Stimulated activated CD4-positive, alpha-beta T cell treated with anti-CD3 and anti-CD28 coated beads, Interleukin-4, amount 100 ng/mL, for 1 hour (primary cell): Measurements from ENCODE around the gene KIF26B.
"Not testable (repeated sequence)": the region's sequence is repeated elsewhere in the genome, so short reads cannot be mapped to it uniquely, and the experiment has no call there.

Experiments
- DNase-seq: peaks from one replicate; pipeline ENCODE4 v3.0.0-alpha.2; 2020

The KIF26B gene

DNA sequence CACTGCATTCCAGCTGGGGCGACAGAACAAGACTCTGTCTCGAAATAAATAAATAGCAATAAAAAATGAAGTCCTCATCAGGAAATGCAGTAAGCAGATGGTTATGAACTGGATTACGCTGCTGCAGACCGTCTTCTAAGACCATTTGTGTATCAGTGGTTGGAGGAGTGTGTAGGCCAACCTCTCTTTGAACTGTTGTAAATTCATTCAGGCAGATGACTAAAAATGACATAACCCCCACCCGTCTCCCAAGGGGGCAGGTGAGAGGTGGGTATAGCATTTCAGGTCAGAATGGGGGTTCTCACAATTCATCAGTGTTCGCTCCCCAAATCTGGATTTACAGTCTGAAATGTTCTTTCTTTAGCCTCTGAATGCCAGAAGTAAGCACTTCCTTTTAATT is 177.3 kb downstream of the KIF26B start:
- no peak for DNase-seq

DNA sequence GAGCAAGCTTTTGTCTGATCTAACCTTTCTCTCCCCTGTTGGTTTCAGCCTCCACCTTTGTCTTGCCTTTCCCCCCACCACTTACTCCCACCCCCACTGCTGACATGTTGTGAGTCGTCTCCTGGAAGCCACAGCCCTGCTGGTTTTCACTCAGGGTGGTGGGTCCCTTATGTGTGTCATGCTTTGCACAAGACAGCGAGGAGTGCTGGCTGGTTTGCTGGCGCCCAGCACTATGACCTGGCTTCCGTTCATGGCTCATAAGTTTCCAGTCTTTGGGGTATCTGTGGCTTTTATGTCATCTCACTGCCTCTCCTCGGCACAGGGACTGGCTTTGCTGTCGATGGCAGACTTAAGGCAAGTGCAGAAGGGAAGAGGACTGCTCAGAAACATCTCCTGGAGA is 177.7 kb downstream of the KIF26B start:
- peak; percentile 9 for DNase-seq

DNA sequence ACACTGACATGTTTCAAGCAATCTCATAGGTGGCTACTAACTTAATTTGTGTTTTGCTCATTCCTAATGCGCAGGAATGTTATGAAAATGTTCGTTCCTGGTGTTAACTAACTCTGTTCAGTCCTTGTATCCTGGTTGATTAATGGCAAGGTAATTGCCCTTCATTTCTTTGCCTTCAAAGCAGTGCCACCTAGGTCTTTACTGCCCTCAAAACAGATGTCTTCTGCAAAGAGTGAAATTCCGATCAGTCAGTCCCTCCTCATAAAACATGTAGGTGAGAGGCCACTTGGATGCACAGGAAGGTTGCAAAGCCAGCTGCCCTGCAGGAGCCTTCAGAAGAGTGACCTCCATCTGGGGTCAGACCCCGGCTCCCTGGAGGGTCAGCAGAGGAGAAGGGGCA is 179.4 kb downstream of the KIF26B start:
- no peak for DNase-seq

DNA sequence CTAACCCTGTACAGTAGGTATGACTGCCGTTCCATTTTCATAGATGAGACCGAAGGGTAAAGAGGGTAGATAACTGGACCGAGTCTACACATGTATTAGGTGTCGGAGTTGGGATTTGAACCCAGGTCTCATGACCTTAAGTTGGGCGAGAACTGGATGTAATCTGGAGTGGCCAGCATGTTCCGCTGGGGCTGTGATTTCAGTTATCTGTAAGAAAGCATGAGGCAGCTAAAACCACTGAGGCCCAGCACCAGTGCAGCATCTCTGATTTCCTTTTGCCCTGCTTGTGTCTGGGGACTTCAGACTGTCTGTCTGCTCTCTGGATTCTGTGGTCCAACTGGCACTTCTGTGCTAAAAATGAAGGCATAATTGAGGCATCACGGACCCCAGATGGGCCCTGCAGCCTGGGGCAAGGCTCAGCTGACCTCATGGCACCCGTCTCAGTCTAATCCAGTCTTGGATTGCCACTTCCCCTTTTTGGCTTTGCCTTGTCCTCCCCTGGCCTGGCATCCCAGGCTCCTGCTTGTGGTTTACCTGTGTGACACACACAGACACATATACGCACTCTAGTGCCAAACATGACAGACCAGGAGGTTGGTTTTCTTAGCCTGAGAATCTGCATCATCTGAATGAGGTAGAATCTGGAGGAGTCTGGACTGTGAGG is 180.2 kb downstream of the KIF26B start:
- DNase-seq, result no peak

DNA sequence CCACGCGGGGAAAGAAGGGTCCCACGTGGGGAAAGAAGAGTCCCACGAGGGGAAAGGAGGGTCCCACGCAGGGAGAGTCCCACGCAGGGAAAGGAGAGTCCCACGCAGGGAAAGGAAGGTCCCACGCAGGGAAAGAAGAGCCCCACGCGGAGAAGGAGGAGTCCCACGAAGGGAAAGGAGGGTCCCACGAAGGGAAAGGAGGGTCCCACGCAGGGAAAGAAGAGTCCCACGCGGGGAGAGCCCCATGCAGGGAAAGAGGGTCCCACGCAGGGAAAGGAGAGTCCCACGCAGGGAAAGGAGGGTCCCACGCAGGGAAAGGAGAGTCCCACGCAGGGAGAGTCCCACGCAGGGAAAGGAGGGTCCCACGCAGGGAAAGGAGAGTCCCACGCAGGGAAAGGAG is 180.9 kb downstream of the KIF26B start:
- DNase-seq, result not testable (repeated sequence)

DNA sequence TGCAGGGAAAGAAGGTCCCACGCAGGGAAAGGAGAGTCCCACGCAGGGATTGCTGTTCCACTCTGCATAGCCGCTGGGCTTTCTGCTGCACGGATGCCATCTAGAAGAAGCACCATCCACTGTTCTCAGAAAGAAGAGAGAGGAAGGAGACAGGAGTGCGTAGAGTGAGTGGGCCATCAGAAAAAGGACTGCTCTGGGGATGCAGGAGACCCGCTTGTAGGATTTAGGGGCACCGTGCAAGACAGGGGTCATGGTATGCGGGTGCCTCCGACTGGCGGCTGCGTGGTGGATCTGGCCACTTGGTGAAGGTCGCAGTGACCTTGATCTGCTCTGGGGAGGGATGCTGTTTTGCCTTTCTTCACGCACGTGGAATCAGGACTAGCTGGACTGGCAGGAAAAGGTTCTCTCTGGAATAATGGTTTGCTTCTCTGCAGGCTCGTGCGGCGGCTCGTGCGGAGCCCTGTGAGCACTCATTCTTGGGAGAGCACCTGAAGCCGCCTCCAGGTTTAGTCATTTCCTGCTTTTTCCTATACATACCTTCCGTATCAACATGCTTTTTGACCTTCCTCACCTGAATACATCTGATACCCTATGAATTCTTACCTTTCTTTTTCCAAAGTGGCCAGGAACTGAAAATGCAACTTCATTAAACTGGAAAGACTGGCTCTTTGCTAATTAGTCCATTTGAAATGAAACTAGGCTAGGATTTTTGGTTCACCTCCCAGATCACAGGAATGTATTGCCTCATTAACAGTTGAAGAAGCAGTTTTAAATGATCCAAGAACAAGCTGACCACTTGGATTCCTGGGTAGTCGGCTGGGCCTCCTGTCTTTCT is 181.6 kb downstream of the KIF26B start:
- DNase-seq, result no peak

DNA sequence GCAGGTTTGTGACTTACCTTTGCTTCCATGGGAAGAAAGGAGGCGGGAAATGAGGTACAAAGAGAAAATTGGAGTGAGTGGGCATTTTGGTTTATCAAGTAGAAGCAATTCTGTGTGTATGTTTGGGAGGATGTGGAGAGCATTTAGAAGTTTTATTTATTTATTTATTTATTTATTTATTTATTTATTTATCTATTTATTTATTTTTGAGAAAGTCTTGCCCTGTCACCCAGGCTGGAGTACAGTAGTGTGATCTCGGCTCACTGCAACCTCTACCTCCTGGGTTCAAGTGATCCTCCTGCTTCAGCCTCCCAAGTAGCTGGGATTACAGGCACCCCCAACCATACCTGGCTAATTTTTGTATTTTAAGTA is 182.2 kb downstream of the KIF26B start:
- DNase-seq, result not testable (repeated sequence)

DNA sequence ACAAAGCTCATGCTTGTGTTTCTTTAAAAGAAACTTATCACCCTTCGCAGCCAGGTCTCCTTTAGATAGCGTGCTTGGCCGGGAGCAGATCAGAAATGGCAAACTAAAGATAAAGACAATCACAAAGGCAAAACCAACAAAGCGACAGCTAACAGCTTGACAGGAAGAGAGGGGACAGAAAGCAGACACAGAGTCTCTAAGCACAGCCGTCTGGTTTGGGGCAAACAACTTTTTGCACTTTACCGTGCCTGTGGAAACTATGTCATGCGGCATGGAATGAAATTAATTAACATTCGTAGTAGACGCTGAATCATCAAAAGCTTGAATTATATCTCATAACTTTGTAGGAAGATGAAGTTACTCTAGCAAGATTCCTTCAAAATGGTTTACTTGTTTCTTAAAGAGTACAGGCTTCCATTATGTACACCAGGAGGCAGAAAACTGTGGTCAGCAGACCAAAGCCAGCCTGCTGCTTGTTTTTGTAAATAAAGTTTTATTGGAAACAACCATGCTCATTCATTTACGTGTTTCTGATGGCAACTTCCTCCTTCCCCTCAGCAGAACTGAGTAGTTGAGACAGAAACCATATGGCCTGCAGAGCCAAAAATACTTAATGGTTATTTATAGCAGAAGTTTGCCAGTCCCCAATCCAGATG is 183.2 kb downstream of the KIF26B start:
- DNase-seq, result no peak

DNA sequence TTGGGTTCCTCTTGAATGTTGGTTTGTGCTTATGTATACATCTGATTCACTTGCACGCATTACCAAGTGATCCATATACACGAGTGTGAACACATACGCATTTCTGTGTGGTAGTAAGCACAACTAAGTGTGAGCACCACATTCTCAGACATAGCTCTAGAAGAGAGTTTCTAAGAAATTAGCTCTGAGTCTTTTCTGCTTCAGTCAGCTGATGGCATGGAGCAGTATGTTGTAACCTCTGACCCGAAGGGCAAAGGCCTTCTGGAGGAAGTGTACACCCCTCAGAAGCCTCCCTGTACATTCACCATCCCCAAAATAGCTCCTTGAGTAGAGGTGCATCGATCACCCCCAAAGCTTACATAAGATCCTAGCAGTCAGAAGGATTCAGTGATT is 183.7 kb downstream of the KIF26B start:
- no peak for DNase-seq

DNA sequence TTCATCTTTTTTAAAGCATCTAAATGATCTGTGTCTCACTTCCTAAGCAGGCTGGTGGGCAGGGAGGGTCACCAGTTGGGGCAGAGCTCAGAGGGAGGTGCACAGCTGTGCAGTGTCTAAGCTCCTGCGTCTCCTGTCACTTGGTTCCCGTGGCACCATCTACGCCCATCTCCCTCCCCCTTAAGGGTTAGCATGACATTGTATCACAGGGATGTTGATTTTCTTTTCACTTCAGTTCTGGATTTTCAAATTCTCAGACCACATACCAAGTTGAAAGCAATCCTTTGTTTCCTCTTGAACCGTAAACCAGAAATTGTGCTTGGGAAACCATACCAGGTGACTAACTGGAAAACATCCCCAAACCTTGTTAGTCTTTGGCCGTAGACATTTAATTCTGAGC is 187.0 kb downstream of the KIF26B start:
- no peak for DNase-seq

DNA sequence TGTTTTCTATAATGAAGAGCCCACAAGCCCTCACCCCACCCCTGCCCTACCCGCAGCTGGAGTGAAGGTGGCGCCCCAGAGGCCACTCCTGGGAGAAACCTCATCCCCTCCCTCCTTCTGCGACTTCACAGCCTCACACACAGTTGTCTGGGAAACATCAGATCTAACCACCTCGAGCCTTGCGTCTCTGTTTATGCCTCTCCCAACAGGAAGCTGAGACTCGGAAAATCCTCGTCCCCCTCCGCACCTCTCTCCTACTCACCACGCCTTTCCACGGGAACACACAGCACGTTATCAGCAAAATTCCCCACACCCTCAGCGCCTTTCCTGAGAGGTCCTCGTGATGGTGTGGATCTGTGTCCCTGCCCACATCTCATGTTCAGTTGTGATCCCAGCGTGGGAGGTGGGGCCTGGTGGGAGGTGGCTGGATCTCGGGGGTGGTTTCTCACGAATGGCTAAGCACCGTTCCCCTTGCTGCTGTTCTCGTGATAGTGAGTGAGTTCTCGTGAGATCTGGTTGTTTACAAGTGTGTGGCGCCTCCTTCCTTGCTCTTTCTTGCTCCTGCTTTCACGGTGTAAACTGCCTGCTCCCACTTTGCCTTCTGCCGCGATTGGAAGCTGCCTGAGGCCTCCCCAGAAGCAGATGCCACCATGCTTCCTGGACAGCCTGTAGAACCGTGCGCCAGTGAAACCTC is 190.6 kb downstream of the KIF26B start:
- no peak for DNase-seq

DNA sequence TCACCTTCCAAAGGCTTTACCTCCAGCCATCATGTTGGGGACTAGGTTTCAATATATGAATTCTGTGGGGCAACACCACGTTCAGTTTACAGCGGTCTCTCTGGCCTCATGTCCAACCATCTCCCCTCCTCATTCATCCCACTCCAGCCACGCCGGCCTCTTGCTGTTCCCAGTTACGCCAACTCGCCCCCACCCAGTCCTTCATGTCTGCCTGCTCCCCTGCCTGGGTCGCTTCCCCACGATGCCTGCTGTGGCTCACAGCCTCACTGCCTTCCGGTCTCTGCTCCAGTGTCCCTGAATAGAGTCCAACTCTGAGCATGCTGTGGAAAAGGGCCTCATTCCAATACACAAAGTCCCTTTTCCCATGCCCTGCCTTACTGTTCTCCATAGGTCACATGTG is 193.8 kb downstream of the KIF26B start:
- DNase-seq, result no peak

DNA sequence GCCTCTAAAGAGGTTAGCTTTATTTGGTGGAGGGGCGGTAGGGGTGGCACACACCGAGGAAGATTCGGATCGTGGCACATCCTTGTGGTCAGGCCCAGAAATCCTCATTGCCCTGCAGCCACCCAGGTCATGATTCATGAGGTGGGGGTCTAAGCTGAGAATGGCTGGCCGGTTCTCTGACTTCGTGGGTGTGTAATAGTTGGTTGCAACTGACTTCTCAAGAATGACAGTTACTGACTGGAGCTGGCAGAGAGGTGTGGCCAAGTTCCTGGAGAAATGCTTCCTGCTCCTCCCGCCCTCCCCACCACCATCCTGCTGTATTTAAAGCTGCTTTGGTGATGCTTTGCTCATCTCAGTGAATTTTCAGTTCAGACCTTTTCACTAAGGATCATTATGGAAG is 198.6 kb downstream of the KIF26B start:
- DNase-seq, result no peak

DNA sequence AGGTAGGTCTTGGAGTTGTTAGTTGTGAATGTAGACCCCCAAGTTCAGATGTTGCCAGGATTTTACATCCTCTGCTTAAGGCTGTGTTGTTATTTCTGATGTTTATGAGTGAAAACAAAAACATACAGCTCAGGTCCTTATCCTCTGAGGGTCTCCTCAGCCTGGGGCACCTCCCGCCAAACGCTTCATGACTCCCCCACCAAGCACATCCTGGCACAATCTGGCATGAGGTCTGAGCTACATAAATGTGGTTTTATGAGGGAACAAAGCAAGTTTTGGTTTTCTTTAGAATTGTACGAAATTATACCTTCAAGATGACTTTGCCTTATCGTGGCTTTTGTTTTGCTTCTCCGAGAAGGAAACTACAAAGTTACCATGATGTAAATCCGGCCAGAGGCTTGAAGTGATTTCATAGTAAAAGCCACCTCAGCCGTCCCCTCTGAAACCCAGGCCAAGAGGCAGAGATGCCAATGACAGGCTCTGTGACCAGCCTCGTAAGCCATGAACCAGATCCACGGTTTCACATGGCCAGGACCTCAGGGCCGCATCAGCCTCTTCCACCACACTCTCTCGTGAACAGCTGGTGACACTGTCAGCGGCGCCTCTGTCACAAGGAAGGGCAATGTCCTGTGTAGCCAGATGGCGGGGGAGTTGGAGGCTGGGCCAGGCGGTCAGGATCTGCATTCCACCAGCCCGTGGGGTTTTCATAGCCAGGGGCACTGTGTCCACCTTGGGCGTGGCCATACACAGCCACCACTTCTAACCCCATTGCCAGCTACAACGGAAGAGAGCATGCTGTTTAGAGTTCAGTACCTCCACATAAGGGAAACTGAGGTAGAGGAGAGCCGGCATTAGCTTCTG is 199.4 kb downstream of the KIF26B start:
- DNase-seq, result no peak

DNA sequence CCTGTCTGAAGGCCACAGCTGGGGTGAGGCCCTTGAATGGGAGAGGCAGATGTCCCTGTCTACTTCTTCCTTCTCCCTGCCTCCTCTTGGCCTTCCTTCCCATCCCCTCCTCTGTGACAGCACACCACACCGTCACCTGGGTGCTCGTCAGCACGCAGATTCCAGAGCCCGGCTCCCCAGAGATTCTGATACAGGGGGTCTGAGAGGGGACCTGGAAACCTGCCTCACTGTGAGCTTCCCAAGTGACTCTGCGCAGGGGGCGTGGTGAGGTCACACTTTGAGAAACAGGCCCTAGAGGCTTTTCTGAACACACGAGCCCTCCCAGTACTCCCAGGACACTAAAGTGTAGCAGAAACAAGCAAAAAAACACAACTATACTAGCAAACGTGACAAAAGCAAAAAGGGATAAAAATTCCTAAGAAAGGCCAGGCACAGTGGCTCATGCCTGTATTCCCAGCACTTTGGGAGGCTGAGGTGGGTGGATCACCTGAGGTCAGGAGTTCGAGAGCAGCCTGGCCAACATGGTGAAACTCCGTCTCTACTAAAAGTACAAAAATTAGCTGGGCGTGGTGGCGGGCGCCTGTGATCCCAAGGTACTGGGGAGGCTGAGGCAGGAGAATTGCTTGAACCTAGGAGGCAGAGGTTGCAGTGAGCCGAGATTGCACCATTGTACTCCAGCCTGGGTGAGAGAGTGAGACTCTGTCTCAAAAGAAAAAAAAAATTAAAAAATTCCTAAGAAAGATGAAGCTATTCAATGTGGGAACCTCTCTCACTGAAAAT is 201.3 kb downstream of the KIF26B start:
- DNase-seq, result not testable (repeated sequence)

DNA sequence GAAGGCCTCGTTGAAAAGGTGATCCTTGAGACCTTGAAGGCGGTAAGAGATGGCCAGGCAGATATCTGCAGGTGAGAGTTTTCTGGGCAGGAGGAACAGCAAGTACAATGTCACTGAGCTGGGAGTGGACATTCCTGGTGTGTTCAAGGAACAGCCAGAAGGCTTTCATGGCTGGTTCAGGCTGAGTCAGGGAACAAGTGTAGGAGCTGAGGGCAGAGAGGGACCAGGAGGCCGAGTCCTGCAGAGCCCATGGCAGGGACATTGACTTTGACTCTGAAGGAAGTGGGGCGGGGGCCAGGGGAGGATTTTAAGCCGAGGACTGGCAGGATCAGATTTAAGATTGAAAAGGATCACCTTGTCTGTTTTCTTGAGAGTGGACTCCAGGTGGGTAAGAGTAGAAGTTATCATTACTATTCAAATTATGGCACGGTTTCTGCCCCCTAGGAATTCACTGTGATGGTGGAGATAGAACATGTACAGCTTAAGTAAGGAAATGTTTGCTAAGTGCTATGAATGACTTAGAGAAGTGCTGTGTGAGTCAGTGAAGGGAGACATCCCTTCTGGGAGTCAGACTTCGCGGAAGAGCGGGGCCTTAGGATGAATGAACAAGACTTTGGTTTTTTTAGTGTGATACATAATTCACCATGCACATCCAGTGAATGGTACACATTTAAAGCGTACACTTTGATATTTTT is 202.3 kb downstream of the KIF26B start:
- no peak for DNase-seq

DNA sequence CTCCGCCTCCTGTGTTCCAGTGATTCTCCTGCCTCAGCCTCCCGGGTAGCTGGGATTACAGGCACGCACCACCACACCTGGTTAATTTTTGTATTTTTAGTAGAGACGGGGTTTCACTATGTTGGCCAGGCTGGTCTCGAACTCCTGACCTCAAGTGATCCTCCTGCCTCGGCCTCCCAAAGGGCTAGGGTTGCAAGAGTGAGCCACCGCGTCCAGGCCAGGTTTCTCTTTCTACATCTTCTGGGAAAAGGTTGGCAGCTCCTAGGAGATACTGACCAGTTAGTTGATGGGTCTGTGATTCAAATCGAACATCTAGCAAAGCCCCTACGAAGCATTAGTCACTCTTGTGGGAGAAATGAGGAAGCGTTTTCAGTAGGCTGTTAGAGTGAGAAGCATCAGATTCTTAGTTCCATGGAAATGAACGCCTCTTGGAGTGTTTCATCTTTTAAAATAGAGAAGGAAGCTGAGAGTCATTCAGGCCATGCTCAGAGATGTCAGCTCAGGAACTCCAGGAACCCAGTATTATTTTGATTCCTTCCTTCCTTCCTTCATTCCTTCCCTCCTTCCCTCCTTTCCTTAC is 204.4 kb downstream of the KIF26B start:
- not testable (repeated sequence) for DNase-seq

DNA sequence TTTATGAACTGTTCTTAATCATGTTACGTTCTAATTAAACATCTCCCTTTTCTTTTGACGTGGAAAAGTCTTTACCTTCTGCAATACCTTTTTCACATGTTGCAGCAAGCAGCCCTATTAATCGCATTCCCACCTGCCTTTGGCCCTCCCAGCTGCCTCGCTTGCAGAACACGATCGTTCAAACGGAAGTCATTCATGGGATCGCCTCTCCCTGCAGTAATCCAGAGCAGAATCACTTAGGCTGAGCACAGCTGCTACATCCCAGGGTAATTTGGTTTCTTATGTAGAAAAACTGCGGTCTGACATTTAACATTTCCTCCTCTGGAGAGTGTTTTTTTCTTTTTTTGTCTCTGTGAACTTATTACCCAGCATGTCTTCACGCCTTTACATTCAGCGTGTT is 206.3 kb downstream of the KIF26B start:
- no peak for DNase-seq

DNA sequence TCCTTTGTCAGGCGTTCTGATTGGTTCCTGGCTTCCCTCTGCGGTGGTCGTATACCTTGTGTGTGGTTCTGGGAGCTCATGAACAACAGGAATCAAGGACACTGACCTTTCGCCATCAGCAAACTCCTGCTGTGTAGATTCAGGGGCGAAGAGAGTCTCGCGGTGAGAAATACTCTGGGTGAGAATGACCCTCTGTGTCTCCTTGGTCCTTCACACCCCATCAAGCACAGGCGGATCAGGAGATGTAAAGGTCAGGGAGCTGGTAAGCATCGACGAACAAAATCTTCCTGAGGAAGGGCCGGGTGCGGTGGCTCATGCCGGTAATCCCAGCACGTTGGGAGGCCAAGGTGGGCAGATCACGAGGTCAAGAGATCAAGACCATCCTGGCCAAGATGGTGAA is 207.2 kb downstream of the KIF26B start:
- DNase-seq, result no peak

DNA sequence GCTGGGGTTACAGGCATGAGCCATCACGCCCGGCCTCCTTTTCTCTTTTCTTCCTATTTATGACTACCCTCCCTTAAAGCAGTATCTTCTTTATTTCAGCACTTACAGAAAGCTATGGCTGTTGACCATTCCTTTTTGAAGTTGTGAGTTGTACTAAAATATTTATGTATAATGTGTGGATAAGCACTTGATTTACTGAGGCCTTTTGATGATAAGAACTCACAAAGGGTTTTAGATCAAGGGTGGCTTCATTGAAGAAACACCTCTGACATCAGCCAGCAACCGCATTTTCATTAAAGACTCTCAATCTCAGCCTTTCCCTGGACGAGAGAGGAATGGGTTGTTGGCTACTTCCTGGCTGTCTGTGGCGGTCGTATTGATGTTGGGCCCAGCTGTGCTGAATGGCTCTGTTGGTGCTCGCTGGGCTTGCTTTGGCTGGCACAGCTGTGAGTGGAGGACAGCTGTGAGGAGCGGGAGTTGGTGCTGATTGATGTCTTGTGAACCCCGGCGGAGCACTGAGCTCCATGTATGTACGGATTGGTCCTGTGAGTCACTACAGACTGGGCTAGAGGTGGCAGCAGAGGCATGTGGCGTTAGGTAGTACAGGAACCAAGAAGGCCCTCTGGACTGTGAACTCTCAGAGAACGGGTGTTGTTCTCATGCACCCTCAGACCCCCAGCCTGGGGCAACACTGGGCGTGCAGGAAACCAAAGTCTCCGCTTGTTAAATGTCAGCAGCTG is 208.8 kb downstream of the KIF26B start:
- no peak for DNase-seq
